GM12878 (cell line): ENCODE measurements around the gene MAN2A1. TPM values are rescaled to one million over a fixed set of nuclear protein-coding genes. Genes with fewer than 3 reads are reported as not detected.
A peak's percentile ranks its signal among the peaks of the same experiment; 100 is the strongest.

Experiments
- CEBPB ChIP-seq, 2 experiments: fragments of 150-350 bp in 1 of 2; IDR thresholded peaks; 2 replicates each; pipeline ENCODE4 v1.6.1; 2012 to 2014; ENCODE audit warnings: low read depth in 2 of 2, low read length in 2 of 2, borderline replicate concordance in 1 of 2, inconsistent platforms in 1 of 2
- CREB1 ChIP-seq: IDR thresholded peaks from 2 replicates; pipeline ENCODE4 v1.6.1; 2012; ENCODE audit warnings: low read depth, mild to moderate bottlenecking, inconsistent platforms
- KAT2A ChIP-seq: conservative IDR thresholded peaks from 2 replicates; pipeline ENCODE4 v1.6.1; 2011; ENCODE audit warnings: low read depth, low read length; ENCODE audit not compliant: control insufficient read depth
- MXI1 ChIP-seq: fragments of 150-350 bp; IDR thresholded peaks from 2 replicates; pipeline ENCODE4 v1.6.1; 2011; ENCODE audit warnings: low read depth, mild to moderate bottlenecking, inconsistent platforms, low read length, improper control_type of control experiment
- NFYB ChIP-seq: IDR thresholded peaks from 2 replicates; pipeline ENCODE4 v1.6.1; 2011; ENCODE audit warnings: low read depth, mild to moderate bottlenecking, low read length, improper control_type of control experiment, moderate library complexity; ENCODE audit not compliant: insufficient read depth
- PAX5 ChIP-seq: IDR thresholded peaks from 2 replicates; pipeline ENCODE4 v1.6.1; 2011; ENCODE audit warnings: low read depth, low read length, borderline replicate concordance
- PML ChIP-seq: IDR thresholded peaks from 2 replicates; pipeline ENCODE4 v1.6.1; 2012; ENCODE audit warnings: low read length, inconsistent platforms
- POLR2A ChIP-seq: IDR thresholded peaks from 2 replicates; pipeline ENCODE4 v1.6.1; 2011; ENCODE audit warnings: low read depth, mild to moderate bottlenecking, low read length
- SIN3A ChIP-seq: IDR thresholded peaks from 2 replicates; pipeline ENCODE4 v1.6.1; 2012; ENCODE audit warnings: low read depth, low read length, improper control_type of control experiment
- SMAD1 ChIP-seq: fragments of 450-650 bp; IDR thresholded peaks from 2 replicates; pipeline ENCODE4 v1.6.1; 2018; ENCODE audit warnings: mild to moderate bottlenecking, low read depth; ENCODE audit not compliant: partially characterized antibody
- YY1 ChIP-seq: IDR thresholded peaks from 2 replicates; pipeline ENCODE4 v1.6.1; 2011; ENCODE audit warnings: low read depth, mild to moderate bottlenecking, low read length
- polyA plus RNA-seq, 11 experiments: library from polyadenylated mRNA; depleted of rRNA in 4 of 11; unstranded in 6 of 11; stranded (reverse) in 5 of 11; fragments of >200 nt; fragmentation: Nextera tagmentation in 4 of 11; fragmentation: Illumina TruSeq in 1 of 11; extraction: Ambion mirVana in 4 of 11; extraction: Trizol in 1 of 11; gene quantifications; 1 replicate in 1 of 11; 2 replicates in 10 of 11; pipeline versions ENCODE4 v1.2.1 to v1.2.3, GENCODE V29; 2011 to 2016; ENCODE audit warnings: inconsistent platforms in 2 of 11, missing spikeins in 2 of 11, low read depth in 1 of 11
- total RNA-seq, 4 experiments: library from RNA; depleted of rRNA in 3 of 4; stranded (reverse); fragments of >200 nt in 3 of 4; fragmentation: Illumina TruSeq in 1 of 4; extraction: Trizol in 1 of 4; gene quantifications; 2 replicates each; pipeline versions ENCODE4 v1.2.1 to v1.2.3, GENCODE V29; 2013 to 2021
- TF ChIP-seq, protein P1 (sequence below): fragments of 450-650 bp; formaldehyde crosslinking; IDR thresholded peaks from 2 replicates; pipeline ENCODE4 v1.4.0; 2020; ENCODE audit warnings: mild to moderate bottlenecking, moderate library complexity
- TF ChIP-seq, protein P2 (sequence below): IDR thresholded peaks from 2 replicates; pipeline ENCODE4 v1.6.1; 2012; ENCODE audit warnings: low read depth, low read length, improper control_type of control experiment
- TF ChIP-seq, protein P3 (sequence below): IDR thresholded peaks from 2 replicates; pipeline ENCODE4 v1.6.1; 2011; ENCODE audit warnings: borderline replicate concordance, low read depth, mild to moderate bottlenecking, moderate library complexity, mixed read lengths, low read length; ENCODE audit not compliant: insufficient read depth; ENCODE audit errors: extremely low read length
- TF ChIP-seq, protein P4 (sequence below), 3 experiments: IDR thresholded peaks in 2 of 3; conservative IDR thresholded peaks in 1 of 3; 2 replicates each; pipeline ENCODE4 v1.5.1; 2011; ENCODE audit warnings: low read depth in 3 of 3, low read length in 3 of 3, mild to moderate bottlenecking in 3 of 3, control low read depth in 2 of 3, moderate library complexity in 2 of 3, inconsistent platforms in 1 of 3, mixed read lengths in 1 of 3; ENCODE audit not compliant: control insufficient read depth in 2 of 3, insufficient read depth in 1 of 3; ENCODE audit errors: extremely low read depth in 1 of 3
- TF ChIP-seq, protein P5 (sequence below): fragments of 450-650 bp; IDR thresholded peaks from 2 replicates; pipeline ENCODE4 v1.6.1; 2016; ENCODE audit warnings: mild to moderate bottlenecking

MAN2A1 gene
- total and polyA plus RNA-seq, 10 of the 15 experiments (the other 5 are each of a cell fraction or from before 2014, with no cell fraction given) = 4.2 to 27.9 (median 10.5) TPM

DNA sequence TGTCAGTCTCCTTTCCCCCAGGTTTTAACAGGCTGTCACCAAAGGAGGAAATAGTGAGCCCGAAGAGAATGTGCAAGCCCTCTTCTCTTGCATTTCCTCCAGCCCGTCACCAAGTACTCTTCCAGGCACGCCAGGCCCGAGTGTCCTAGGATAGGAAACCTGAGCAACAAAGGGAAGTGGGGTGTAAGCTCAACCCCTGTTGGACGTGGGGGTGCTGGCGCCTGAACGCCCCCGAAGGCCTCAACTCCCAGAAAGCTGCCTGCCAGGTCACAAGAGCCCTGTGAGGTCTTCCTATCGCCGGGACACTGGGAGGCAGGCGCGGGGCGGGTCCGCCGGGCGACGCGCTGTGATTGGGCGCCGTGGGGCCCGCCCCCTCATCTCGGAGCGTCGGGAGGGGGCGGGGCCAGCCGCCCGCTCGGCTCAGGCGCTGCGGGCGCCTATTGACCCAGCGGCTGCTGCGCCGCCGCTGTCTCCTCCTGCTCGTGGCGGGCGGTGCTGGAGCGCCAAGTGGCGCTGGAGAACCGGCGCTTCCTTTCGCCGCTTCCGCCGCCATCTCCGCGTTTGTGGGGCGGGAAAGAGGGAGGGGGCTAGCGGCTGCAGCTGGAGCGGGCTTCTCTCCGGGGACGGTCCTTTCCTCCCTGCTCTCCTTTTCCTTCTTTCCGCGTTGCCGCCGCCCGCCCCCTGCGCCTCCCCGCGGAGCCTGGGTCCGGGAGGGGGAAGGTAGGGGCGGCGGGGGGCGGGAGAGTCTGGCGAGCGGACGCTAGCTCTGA, 572 bp upstream of the MAN2A1 start (continued):
- no peak for TF ChIP-seq KAT2A
- TF ChIP-seq, protein P1, sequence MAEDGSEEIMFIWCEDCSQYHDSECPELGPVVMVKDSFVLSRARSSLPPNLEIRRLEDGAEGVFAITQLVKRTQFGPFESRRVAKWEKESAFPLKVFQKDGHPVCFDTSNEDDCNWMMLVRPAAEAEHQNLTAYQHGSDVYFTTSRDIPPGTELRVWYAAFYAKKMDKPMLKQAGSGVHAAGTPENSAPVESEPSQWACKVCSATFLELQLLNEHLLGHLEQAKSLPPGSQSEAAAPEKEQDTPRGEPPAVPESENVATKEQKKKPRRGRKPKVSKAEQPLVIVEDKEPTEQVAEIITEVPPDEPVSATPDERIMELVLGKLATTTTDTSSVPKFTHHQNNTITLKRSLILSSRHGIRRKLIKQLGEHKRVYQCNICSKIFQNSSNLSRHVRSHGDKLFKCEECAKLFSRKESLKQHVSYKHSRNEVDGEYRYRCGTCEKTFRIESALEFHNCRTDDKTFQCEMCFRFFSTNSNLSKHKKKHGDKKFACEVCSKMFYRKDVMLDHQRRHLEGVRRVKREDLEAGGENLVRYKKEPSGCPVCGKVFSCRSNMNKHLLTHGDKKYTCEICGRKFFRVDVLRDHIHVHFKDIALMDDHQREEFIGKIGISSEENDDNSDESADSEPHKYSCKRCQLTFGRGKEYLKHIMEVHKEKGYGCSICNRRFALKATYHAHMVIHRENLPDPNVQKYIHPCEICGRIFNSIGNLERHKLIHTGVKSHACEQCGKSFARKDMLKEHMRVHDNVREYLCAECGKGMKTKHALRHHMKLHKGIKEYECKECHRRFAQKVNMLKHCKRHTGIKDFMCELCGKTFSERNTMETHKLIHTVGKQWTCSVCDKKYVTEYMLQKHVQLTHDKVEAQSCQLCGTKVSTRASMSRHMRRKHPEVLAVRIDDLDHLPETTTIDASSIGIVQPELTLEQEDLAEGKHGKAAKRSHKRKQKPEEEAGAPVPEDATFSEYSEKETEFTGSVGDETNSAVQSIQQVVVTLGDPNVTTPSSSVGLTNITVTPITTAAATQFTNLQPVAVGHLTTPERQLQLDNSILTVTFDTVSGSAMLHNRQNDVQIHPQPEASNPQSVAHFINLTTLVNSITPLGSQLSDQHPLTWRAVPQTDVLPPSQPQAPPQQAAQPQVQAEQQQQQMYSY = no peak
- TF ChIP-seq SMAD1 = no peak
- TF ChIP-seq, protein P2, sequence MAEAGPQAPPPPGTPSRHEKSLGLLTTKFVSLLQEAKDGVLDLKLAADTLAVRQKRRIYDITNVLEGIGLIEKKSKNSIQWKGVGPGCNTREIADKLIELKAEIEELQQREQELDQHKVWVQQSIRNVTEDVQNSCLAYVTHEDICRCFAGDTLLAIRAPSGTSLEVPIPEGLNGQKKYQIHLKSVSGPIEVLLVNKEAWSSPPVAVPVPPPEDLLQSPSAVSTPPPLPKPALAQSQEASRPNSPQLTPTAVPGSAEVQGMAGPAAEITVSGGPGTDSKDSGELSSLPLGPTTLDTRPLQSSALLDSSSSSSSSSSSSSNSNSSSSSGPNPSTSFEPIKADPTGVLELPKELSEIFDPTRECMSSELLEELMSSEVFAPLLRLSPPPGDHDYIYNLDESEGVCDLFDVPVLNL = no peak
- TF ChIP-seq YY1 = peak; percentile 62; the same call in 1 of the 2 replicates
- TF ChIP-seq, protein P3, sequence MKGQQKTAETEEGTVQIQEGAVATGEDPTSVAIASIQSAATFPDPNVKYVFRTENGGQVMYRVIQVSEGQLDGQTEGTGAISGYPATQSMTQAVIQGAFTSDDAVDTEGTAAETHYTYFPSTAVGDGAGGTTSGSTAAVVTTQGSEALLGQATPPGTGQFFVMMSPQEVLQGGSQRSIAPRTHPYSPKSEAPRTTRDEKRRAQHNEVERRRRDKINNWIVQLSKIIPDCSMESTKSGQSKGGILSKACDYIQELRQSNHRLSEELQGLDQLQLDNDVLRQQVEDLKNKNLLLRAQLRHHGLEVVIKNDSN = no peak
- TF ChIP-seq PAX5 = no peak
- TF ChIP-seq, protein P4, sequence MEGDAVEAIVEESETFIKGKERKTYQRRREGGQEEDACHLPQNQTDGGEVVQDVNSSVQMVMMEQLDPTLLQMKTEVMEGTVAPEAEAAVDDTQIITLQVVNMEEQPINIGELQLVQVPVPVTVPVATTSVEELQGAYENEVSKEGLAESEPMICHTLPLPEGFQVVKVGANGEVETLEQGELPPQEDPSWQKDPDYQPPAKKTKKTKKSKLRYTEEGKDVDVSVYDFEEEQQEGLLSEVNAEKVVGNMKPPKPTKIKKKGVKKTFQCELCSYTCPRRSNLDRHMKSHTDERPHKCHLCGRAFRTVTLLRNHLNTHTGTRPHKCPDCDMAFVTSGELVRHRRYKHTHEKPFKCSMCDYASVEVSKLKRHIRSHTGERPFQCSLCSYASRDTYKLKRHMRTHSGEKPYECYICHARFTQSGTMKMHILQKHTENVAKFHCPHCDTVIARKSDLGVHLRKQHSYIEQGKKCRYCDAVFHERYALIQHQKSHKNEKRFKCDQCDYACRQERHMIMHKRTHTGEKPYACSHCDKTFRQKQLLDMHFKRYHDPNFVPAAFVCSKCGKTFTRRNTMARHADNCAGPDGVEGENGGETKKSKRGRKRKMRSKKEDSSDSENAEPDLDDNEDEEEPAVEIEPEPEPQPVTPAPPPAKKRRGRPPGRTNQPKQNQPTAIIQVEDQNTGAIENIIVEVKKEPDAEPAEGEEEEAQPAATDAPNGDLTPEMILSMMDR (IDR thresholded peaks at IDR 0.05 in 2 of 3, conservative IDR thresholded peaks at IDR 0.05 in 1 of 3; ENCODE audit: control insufficient read depth in 2 of 3, extremely low read depth in 1 of 3, insufficient read depth in 1 of 3, low read depth in 3 of 3, low read length in 3 of 3) = peak in 1 of 3 experiments; percentile 7; a peak in 1 of 6 replicates
- TF ChIP-seq SIN3A = no peak
- TF ChIP-seq PML = no peak
- no peak for TF ChIP-seq CEBPB (IDR thresholded peaks at IDR 0.05; ENCODE audit: borderline replicate concordance in 1 of 2, low read depth in 2 of 2, low read length in 2 of 2)
- TF ChIP-seq POLR2A = peak; percentile 83
- peak; percentile 45; the same call in 1 of the 2 replicates for TF ChIP-seq MXI1
- TF ChIP-seq, protein P5, sequence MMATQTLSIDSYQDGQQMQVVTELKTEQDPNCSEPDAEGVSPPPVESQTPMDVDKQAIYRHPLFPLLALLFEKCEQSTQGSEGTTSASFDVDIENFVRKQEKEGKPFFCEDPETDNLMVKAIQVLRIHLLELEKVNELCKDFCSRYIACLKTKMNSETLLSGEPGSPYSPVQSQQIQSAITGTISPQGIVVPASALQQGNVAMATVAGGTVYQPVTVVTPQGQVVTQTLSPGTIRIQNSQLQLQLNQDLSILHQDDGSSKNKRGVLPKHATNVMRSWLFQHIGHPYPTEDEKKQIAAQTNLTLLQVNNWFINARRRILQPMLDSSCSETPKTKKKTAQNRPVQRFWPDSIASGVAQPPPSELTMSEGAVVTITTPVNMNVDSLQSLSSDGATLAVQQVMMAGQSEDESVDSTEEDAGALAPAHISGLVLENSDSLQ = no peak; the same call in 1 of the 2 replicates
- TF ChIP-seq NFYB = peak; percentile 82
- no peak for TF ChIP-seq CREB1
